B cell (primary cell): ENCODE data around the gene CDX1. TPM values are rescaled to one million over a fixed set of nuclear protein-coding genes. Genes with fewer than 3 reads are reported as not detected.

Source experiments
- ATAC-seq: fragments of 200-7000 bp; cut with Tn5 transposase; one replicate; pipeline ENCODE4 v1.10.0; 2021; ENCODE audit warnings: low read depth, mild to moderate bottlenecking, moderate number of reproducible peaks, moderate library complexity
- CTCF ChIA-PET: fragments of 350-600 bp; sonication (Branson Sonifier 250); formaldehyde crosslinking; loops from one replicate; lab custom pipeline; 2021; ENCODE audit warnings: antibody characterized with exemption, inconsistent platforms; lab: Charles Lee
- POLR2A ChIA-PET: fragments of 350-600 bp; sonication (Branson Sonifier 250); formaldehyde crosslinking; loops from one replicate; lab custom pipeline; 2021; ENCODE audit warnings: antibody characterized with exemption; lab: Charles Lee
- DNase-seq: peaks from one replicate; pipeline ENCODE4 v3.0.0; 2013
- H2AFZ ChIP-seq: 2 replicates; pipeline ENCODE4 v1.6.1; 2012; ENCODE audit warnings: mild to moderate bottlenecking, low read depth, low read length; ENCODE audit not compliant: insufficient read depth, poor library complexity, severe bottlenecking
- H3K27ac ChIP-seq, 2 donors: 1 replicate in 1 of 2; 2 replicates in 1 of 2; pipeline ENCODE4 v1.5.1; 2012 to 2013; ENCODE audit warnings: low read length in 2 of 2, mild to moderate bottlenecking in 2 of 2, moderate library complexity in 1 of 2
- H3K27me3 ChIP-seq, 4 experiments: fragments of 200-600 bp in 1 of 4; sonication (generic) in 1 of 4; replicated peaks in 1 of 4; 1 replicate in 2 of 4; 2 replicates in 2 of 4; pipeline versions ENCODE4 v1.6.1 to v1.7.0; 2013 to 2016; ENCODE audit warnings: low read length in 3 of 4, mild to moderate bottlenecking in 2 of 4, mixed read lengths in 1 of 4, moderate library complexity in 1 of 4; ENCODE audit not compliant: insufficient read depth in 4 of 4, control insufficient read depth in 3 of 4; ENCODE audit errors: control extremely low read depth in 1 of 4
- H3K36me3 ChIP-seq, 2 experiments: replicated peaks in 1 of 2; 1 replicate in 1 of 2; 2 replicates in 1 of 2; pipeline versions ENCODE4 v1.6.1 to v1.7.1; 2013; ENCODE audit warnings: low read length in 1 of 2; ENCODE audit not compliant: insufficient read depth in 2 of 2, control insufficient read depth in 1 of 2; ENCODE audit errors: control extremely low read depth in 1 of 2, extremely low read depth in 1 of 2
- H3K4me1 ChIP-seq, 2 donors: fragments of 200-600 bp in 1 of 2; sonication (generic) in 1 of 2; 1 replicate in 1 of 2; 2 replicates in 1 of 2; pipeline versions ENCODE4 v1.5.1 to v1.6.1; 2013 to 2017; ENCODE audit warnings: low read length in 2 of 2; ENCODE audit not compliant: control insufficient read depth in 2 of 2, insufficient read depth in 2 of 2
- H3K4me2 ChIP-seq: replicated peaks from 2 replicates; pipeline ENCODE3; 2012; ENCODE audit warnings: mild to moderate bottlenecking, low read depth, low read length; ENCODE audit not compliant: poor library complexity, severe bottlenecking
- H3K4me3 ChIP-seq, 5 experiments: fragments of 200-600 bp in 1 of 5; sonication (generic) in 1 of 5; 1 replicate in 3 of 5; 2 replicates in 2 of 5; pipeline versions ENCODE4 v1.5.1 to v1.7.0; 2011 to 2016; ENCODE audit warnings: low read length in 4 of 5, mild to moderate bottlenecking in 4 of 5, low read depth in 2 of 5, control low read depth in 1 of 5, moderate library complexity in 1 of 5; ENCODE audit not compliant: insufficient read depth in 1 of 5; ENCODE audit errors: control extremely low read depth in 1 of 5, extremely low read depth in 1 of 5
- H3K79me2 ChIP-seq: fragments of 200-600 bp; sonication (generic); one replicate; pipeline ENCODE4 v1.6.0; 2016; ENCODE audit warnings: low read length; ENCODE audit not compliant: control insufficient read depth, insufficient read depth
- H3K9ac ChIP-seq: fragments of 200-600 bp; sonication (generic); 2 replicates; pipeline ENCODE4 v1.6.1; 2017; ENCODE audit warnings: mild to moderate bottlenecking, low read length, moderate library complexity
- H3K9me3 ChIP-seq, 3 donors: one replicate each; pipeline versions ENCODE4 v1.6.1 to v1.7.1; 2013; ENCODE audit warnings: low read length in 2 of 3; ENCODE audit not compliant: control insufficient read depth in 2 of 3, insufficient read depth in 1 of 3; ENCODE audit errors: control extremely low read depth in 1 of 3
- H4K20me1 ChIP-seq: 2 replicates; pipeline ENCODE4 v1.6.0; 2012; ENCODE audit warnings: mild to moderate bottlenecking, low read length; ENCODE audit not compliant: insufficient read depth, control insufficient read depth, poor library complexity, severe bottlenecking
- H3K27ac Mint-ChIP-seq: one replicate; pipeline ENCODE4 v1.8.0; 2021; ENCODE audit warnings: mixed read lengths
- H3K27me3 Mint-ChIP-seq: one replicate; pipeline ENCODE4 v1.8.0; 2021; ENCODE audit warnings: mixed read lengths
- H3K4me1 Mint-ChIP-seq: one replicate; pipeline ENCODE4 v1.8.0; 2021; ENCODE audit warnings: mixed read lengths
- H3K4me3 Mint-ChIP-seq: one replicate; pipeline ENCODE4 v1.8.0; 2021; ENCODE audit warnings: mixed read lengths
- H3K9me3 Mint-ChIP-seq: one replicate; pipeline ENCODE4 v1.8.0; 2022; ENCODE audit warnings: mixed read lengths; ENCODE audit not compliant: insufficient read depth
- CTCF ChIP-seq: fragments of 200-600 bp; IDR thresholded peaks from one replicate; pipeline ENCODE4 v1.8.0; 2022; ENCODE audit warnings: antibody characterized with exemption, mild to moderate bottlenecking
- EZH2 ChIP-seq: IDR thresholded peaks from 2 replicates; pipeline ENCODE4 v1.6.1; 2012; ENCODE audit warnings: borderline replicate concordance, low read depth, mild to moderate bottlenecking, moderate library complexity, low read length; ENCODE audit not compliant: insufficient read depth, poor library complexity, severe bottlenecking
- WGBS: methylation state at CpG from one replicate; pipeline ENCODE4 v1.1.5; 2013; ENCODE audit warnings: missing lambda C conversion rate; ENCODE audit not compliant: insufficient coverage; 5-methylcytosine and 5-hydroxymethylcytosine counted together
- intact Hi-C: fragments of 100-400 bp; cut with micrococcal nuclease; formaldehyde crosslinking; loops from one replicate; pipeline ENCODE4 v1.10.0; 2022
- polyA plus RNA-seq: library from polyadenylated mRNA; depleted of rRNA; stranded (reverse); fragments of >200 nt; gene quantifications from 2 replicates; pipeline ENCODE4 v1.2.3, GENCODE V29; 2012
- total RNA-seq, 2 donors: library from RNA; stranded (reverse); fragments of 120-200 nt in 1 of 2; gene quantifications; 1 replicate in 1 of 2; 2 replicates in 1 of 2; pipeline versions ENCODE4 v1.2.3 to v1.2.4, GENCODE V29; 2013 to 2022

Gene CDX1
- total and polyA plus RNA-seq, 2 donors (not counting 1 experiment from before 2014, with no cell fraction given): not detected

- H3K4me1 Mint-ChIP-seq: no peaks in the 10 kb centered on the region
Measured at GRCh38 chr5:150144879-150145278, 21.7 kb upstream of the CDX1 start.

GRCh38 chr5:150146235-150146634 lies 20.3 kb upstream of the CDX1 start:
- Mint-ChIP-seq H3K4me3 (no peak overlapping the region), H3K9me3 (no peaks in the 10 kb centered on the region), H3K27ac (no peak overlapping the region), H3K4me1 (no peaks in the 10 kb centered on the region), H3K27me3 (no peaks in the 10 kb centered on the region)
- no peak for TF ChIP-seq CTCF
- TF ChIP-seq EZH2: no peak
- intact Hi-C loops: no loop called here
- DNase-seq: no peak
- Histone ChIP-seq H4K20me1 (no peaks in the 10 kb centered on the region), H2AFZ (no peak overlapping the region), H3K79me2 (no peaks in the 10 kb centered on the region), H3K4me2 (no peak overlapping the region), H3K9me3 (no peaks in the 10 kb centered on the region), H3K4me3 (no peak overlapping the region), H3K4me1 (no peaks in the 10 kb centered on the region), H3K27ac (no peak overlapping the region), H3K36me3 (no peaks in the 10 kb centered on the region), H3K27me3 (no peaks in the 10 kb centered on the region), H3K9ac (no peak overlapping the region)
- no peak for ATAC-seq
- POLR2A ChIA-PET: no interaction called here
- 93% methylated on average over 2 of the region's 5 CpGs for WGBS
- CTCF ChIA-PET: no interaction called here

More at GRCh38 chr5:150144879-150145278, 21.7 kb upstream of the CDX1 start:
- Mint-ChIP-seq H3K27ac (no peak overlapping the region), H3K9me3 (no peaks in the 10 kb centered on the region), H3K4me3 (no peak overlapping the region), H3K27me3 (no peaks in the 10 kb centered on the region)
- H4K20me1 ChIP-seq: no peaks in the 10 kb centered on the region
- ATAC-seq: no peak
- H3K27ac ChIP-seq: no peak overlapping the region
- H2AFZ ChIP-seq: no peak overlapping the region
- no peak overlapping the region for H3K9ac ChIP-seq
- no peak overlapping the region for H3K4me3 ChIP-seq
- no peaks in the 10 kb centered on the region for H3K79me2 ChIP-seq
- intact Hi-C loops: no loop called here
- H3K4me1 ChIP-seq: no peaks in the 10 kb centered on the region
- WGBS: 80% methylated on average over 2 of the region's 4 CpGs
- H3K27me3 ChIP-seq: no peaks in the 10 kb centered on the region
- no peak for DNase-seq
- ChIA-PET POLR2A (no interaction called here), CTCF (no interaction called here)
- no peaks in the 10 kb centered on the region for H3K36me3 ChIP-seq
- H3K9me3 ChIP-seq: no peaks in the 10 kb centered on the region
- no peak overlapping the region for H3K4me2 ChIP-seq
- TF ChIP-seq CTCF (no peak), EZH2 (no peak)
